OCI-LY7 (cell line): ENCODE results near the gene LILRB3. TPM values are rescaled to one million over a fixed set of nuclear protein-coding genes. Genes with fewer than 3 reads are reported as not detected.
"Not testable (repeated sequence)": the region's sequence is repeated elsewhere in the genome, so short reads cannot be mapped to it uniquely, and the experiment has no call there.

Experiments
- BruUV-seq: library from RNA; stranded (reverse); fragments of 400-500 nt; replicated peaks from 2 replicates; lab custom pipeline; 2021; lab: Mats Ljungman, UMichigan
- CTCF ChIA-PET: fragments of 300-600 bp; sonication (Branson Sonifier 250); formaldehyde crosslinking; loops from one replicate; lab custom pipeline; 2022; ENCODE audit warnings: antibody characterized with exemption; ENCODE audit not compliant: unreplicated experiment; lab: Charles Lee
- POLR2A ChIA-PET: fragments of 300-600 bp; sonication (Branson Sonifier 250); formaldehyde crosslinking; loops from one replicate; lab custom pipeline; 2022; ENCODE audit warnings: antibody characterized with exemption; lab: Charles Lee
- DNase-seq: peaks from one replicate; pipeline ENCODE4 v3.0.0-alpha.2; 2015; ENCODE audit warnings: low spot score
- H2AFZ ChIP-seq: fragments of 200-600 bp; sonication (generic), shearing (Covaris generic); 2 replicates; pipeline ENCODE4 v1.6.1; 2014; ENCODE audit warnings: mild to moderate bottlenecking, antibody characterized with exemption, low read length, moderate library complexity
- H3K27ac ChIP-seq: fragments of 200-600 bp; sonication (generic); 2 replicates; pipeline ENCODE4 v1.5.1; 2014; ENCODE audit warnings: mixed run types, low read depth, mild to moderate bottlenecking, moderate library complexity, low read length, inconsistent platforms; ENCODE audit not compliant: poor library complexity, severe bottlenecking
- H3K36me3 ChIP-seq: fragments of 200-600 bp; sonication (generic); 2 replicates; pipeline ENCODE4 v1.6.1; 2014; ENCODE audit warnings: mild to moderate bottlenecking, antibody characterized with exemption, low read length, moderate library complexity, mixed read lengths; ENCODE audit not compliant: insufficient read depth
- H3K4me1 ChIP-seq: fragments of 200-600 bp; sonication (generic); 2 replicates; pipeline ENCODE4 v1.5.1; 2014; ENCODE audit warnings: mild to moderate bottlenecking, low read length; ENCODE audit not compliant: insufficient read depth, poor library complexity, severe bottlenecking
- H3K4me2 ChIP-seq: fragments of 200-600 bp; sonication (generic); 2 replicates; pipeline ENCODE4 v1.6.1; 2014; ENCODE audit warnings: mild to moderate bottlenecking, low read length
- H3K4me3 ChIP-seq: fragments of 200-600 bp; sonication (generic); 2 replicates; pipeline ENCODE4 v1.5.1; 2014; ENCODE audit warnings: mild to moderate bottlenecking, low read depth, low read length; ENCODE audit not compliant: poor library complexity, severe bottlenecking
- H3K79me2 ChIP-seq: fragments of 200-600 bp; sonication (generic); 2 replicates; pipeline ENCODE4 v1.6.1; 2016; ENCODE audit warnings: low read depth, mild to moderate bottlenecking, low read length, moderate library complexity, mixed read lengths; ENCODE audit not compliant: insufficient read depth
- H3K9me2 ChIP-seq: fragments of 200-600 bp; sonication (generic); 2 replicates; pipeline ENCODE4 v1.6.1; 2016; ENCODE audit warnings: mild to moderate bottlenecking, low read length, mixed read lengths; ENCODE audit not compliant: insufficient read depth
- H3K9me3 ChIP-seq: fragments of 200-600 bp; sonication (generic); 2 replicates; pipeline ENCODE4 v1.6.1; 2014; ENCODE audit warnings: mild to moderate bottlenecking, mixed run types, low read length, mixed read lengths
- H4K20me1 ChIP-seq: fragments of 200-600 bp; sonication (generic); 2 replicates; pipeline ENCODE4 v1.6.1; 2014; ENCODE audit warnings: mild to moderate bottlenecking, antibody characterized with exemption, low read length, moderate library complexity, mixed read lengths; ENCODE audit not compliant: insufficient read depth
- EZH2phosphoT487 ChIP-seq: fragments of 200-600 bp; sonication (generic); IDR thresholded peaks from 2 replicates; pipeline ENCODE4 v1.6.1; 2018; ENCODE audit warnings: low read depth, borderline replicate concordance, mild to moderate bottlenecking, mixed run types, antibody characterized with exemption, low read length, moderate library complexity, mixed read lengths
- intact Hi-C: fragments of 100-400 bp; cut with micrococcal nuclease; formaldehyde crosslinking; loops from one replicate; pipeline ENCODE4 v1.10.0; 2022; ENCODE audit not compliant: unreplicated experiment
- total RNA-seq, 2 experiments: library from RNA; depleted of rRNA in 1 of 2; stranded (reverse); fragments of >200 nt in 1 of 2; shearing (Covaris generic) in 1 of 2; gene quantifications; 2 replicates each; pipeline ENCODE4 v1.2.3, GENCODE V29; 2014 to 2022
- TF ChIP-seq, protein P1 (sequence below): fragments of 200-600 bp; sonication (generic); conservative IDR thresholded peaks from 2 replicates; pipeline ENCODE4 v1.5.1; 2014; ENCODE audit warnings: mild to moderate bottlenecking, antibody characterized with exemption, low read length, moderate library complexity, mixed read lengths

Gene LILRB3
- total RNA-seq, 2 experiments from 2014 or later = not detected

DNA sequence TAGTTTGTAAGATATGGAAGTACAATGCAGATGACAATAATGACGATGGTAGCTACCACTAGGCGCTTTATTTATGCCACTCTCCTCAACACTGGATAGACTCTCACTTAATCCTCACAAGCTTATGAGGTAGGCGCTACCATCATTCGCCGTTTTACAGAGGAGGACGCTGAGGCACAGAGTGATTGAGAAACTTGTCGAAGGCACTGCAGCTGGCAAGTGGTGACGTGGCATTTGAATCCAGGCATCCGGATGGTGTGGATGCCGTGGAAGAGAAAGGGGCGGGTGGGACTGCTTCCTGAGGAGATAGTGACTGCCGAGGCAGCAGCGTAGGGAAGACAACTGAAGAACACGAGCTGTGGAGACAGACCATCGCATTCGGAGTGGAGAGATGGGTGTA, 23.4 kb downstream of the LILRB3 start:
- H3K4me2 ChIP-seq = peak overlapping the region; percentile 92
- H3K36me3 ChIP-seq = peaks cover 50% of the 10 kb centered on the region
- POLR2A ChIA-PET = interaction anchor here (0.7 to 0.9 kb wide), 3 partner anchors 9 to 249 kb away, joined by 3 to 4 read pairs (median 3); partner anchors contain the start of gene CNOT3
- no peak overlapping the region for H3K27ac ChIP-seq
- no peaks in the 10 kb centered on the region for H3K9me3 ChIP-seq
- BruUV-seq = no TSS peak
- intact Hi-C loops = no loop called here
- CTCF ChIA-PET = no interaction called here
- peaks cover 43% of the 10 kb centered on the region for H3K4me1 ChIP-seq
- H2AFZ ChIP-seq = no peak overlapping the region
- peaks cover 51% of the 10 kb centered on the region for H3K79me2 ChIP-seq
- TF ChIP-seq, protein P1, sequence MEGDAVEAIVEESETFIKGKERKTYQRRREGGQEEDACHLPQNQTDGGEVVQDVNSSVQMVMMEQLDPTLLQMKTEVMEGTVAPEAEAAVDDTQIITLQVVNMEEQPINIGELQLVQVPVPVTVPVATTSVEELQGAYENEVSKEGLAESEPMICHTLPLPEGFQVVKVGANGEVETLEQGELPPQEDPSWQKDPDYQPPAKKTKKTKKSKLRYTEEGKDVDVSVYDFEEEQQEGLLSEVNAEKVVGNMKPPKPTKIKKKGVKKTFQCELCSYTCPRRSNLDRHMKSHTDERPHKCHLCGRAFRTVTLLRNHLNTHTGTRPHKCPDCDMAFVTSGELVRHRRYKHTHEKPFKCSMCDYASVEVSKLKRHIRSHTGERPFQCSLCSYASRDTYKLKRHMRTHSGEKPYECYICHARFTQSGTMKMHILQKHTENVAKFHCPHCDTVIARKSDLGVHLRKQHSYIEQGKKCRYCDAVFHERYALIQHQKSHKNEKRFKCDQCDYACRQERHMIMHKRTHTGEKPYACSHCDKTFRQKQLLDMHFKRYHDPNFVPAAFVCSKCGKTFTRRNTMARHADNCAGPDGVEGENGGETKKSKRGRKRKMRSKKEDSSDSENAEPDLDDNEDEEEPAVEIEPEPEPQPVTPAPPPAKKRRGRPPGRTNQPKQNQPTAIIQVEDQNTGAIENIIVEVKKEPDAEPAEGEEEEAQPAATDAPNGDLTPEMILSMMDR = no peak
- no peak for TF ChIP-seq EZH2phosphoT487
- H3K9me2 ChIP-seq = no peaks in the 10 kb centered on the region
- peaks cover 34% of the 10 kb centered on the region for H4K20me1 ChIP-seq
- peak overlapping the region; percentile 84 for H3K4me3 ChIP-seq
- DNase-seq = no peak

DNA sequence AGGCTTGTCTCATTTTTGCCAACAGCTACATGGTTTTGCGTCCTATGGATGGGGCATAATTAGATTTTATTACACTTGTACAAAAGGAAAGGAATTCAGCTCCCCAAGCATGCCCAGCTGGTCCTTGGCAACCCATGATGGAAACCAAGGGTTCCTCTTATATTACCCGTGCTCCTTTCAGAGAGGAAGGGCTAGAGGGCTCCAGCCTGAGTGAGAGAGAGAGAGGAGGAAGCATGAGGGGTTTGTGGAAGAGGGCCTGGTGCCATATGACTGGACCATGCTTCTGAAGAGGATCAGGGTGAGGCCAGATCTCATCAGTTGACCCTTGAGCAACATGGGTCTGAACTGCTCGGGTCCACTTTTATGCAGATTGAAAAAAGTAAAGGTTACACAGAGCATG, 25.7 kb downstream of the LILRB3 start:
- no TSS peak for BruUV-seq
- CTCF ChIA-PET = no interaction called here
- no peak for DNase-seq
- peaks cover 26% of the 10 kb centered on the region for H3K4me1 ChIP-seq
- H3K4me2 ChIP-seq = no peak overlapping the region
- TF ChIP-seq EZH2phosphoT487 = no peak
- TF ChIP-seq, protein P1 = no peak
- intact Hi-C loops = no loop called here
- POLR2A ChIA-PET = interaction anchor here (0.6 kb wide), 1 partner anchor 147 kb away, joined by 3 read pairs; no protein-coding TSS in a partner anchor
- no peak overlapping the region for H3K27ac ChIP-seq
- no peaks in the 10 kb centered on the region for H3K9me2 ChIP-seq
- no peaks in the 10 kb centered on the region for H3K9me3 ChIP-seq
- peaks cover 33% of the 10 kb centered on the region for H3K79me2 ChIP-seq
- H3K4me3 ChIP-seq = no peak overlapping the region
- H3K36me3 ChIP-seq = peaks cover 41% of the 10 kb centered on the region
- H2AFZ ChIP-seq = no peak overlapping the region
- H4K20me1 ChIP-seq = peaks cover 11% of the 10 kb centered on the region

DNA sequence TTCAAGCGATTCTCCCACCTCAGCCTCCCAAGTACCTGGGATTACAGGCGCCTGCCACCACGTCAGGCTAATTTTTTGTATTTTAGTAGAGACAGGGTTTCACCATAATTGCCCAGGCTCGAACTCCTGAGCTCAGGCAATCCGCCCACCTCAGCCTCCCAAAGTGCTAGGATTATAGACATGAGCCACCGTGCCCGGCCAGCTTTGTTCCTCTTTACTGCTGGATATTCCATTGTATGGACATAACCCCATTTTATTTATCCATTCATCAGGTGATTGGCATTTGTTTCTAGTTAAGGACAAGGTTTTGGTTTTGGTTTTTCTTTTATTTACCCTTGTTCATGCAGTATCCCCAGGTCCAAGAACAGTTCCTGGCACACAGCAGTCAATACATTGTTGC, 26.3 kb downstream of the LILRB3 start:
- Histone ChIP-seq H2AFZ (no peak overlapping the region), H3K4me2 (no peak overlapping the region), H3K4me3 (no peak overlapping the region), H3K4me1 (peaks cover 30% of the 10 kb centered on the region), H3K36me3 (peaks cover 35% of the 10 kb centered on the region), H3K9me2 (no peaks in the 10 kb centered on the region), H3K27ac (no peak overlapping the region), H4K20me1 (peaks cover 5% of the 10 kb centered on the region), H3K9me3 (no peaks in the 10 kb centered on the region), H3K79me2 (peaks cover 33% of the 10 kb centered on the region)
- no TSS peak for BruUV-seq
- ChIA-PET POLR2A (interaction anchor here (0.6 kb wide), 1 partner anchor 147 kb away, joined by 3 read pairs; no protein-coding TSS in a partner anchor), CTCF (no interaction called here)
- intact Hi-C loops = no loop called here
- no peak for TF ChIP-seq EZH2phosphoT487
- TF ChIP-seq, protein P1 = no peak
- no peak for DNase-seq

DNA sequence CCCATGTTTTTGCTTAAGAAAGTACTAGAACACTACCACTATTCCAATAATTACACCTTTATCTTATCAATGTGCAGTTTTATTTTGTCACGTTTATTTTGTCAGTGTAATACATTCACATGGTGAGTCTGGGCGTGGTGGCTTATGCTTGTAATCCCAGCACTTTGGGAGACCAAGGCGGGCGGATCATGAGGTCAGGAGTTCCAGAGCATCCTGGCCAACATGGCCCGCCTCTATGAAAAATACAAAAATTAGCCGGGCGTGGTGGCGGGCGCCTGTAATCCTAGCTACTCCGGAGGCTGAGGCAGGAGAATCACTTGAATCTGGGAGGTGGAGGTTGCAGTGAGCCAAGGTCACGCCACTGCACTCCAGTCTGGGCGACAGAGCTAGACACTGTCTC, 28.3 kb downstream of the LILRB3 start:
- H3K9me3 ChIP-seq, CTCF ChIA-PET, H3K9me2 ChIP-seq, H3K27ac ChIP-seq, DNase-seq, H2AFZ ChIP-seq, intact Hi-C loops, POLR2A ChIA-PET, H4K20me1 ChIP-seq, H3K4me3 ChIP-seq, BruUV-seq, H3K4me2 ChIP-seq: not testable (repeated sequence)
- Histone ChIP-seq H3K4me1 (peaks cover 22% of the 10 kb centered on the region), H3K36me3 (peaks cover 27% of the 10 kb centered on the region), H3K79me2 (peaks cover 12% of the 10 kb centered on the region; the same call in 1 of the 2 replicates)
